Neural cell (in vitro differentiated cells): ENCODE measurements around the gene OTUB1.

Experiments
- EZH2 ChIP-seq: fragments of 200-600, 300-800 bp; shearing (Covaris generic), sonication (generic); IDR thresholded peaks from 2 replicates; pipeline ENCODE4 v1.6.1; 2014; ENCODE audit warnings: antibody characterized with exemption, low read length, borderline replicate concordance, mild to moderate bottlenecking; ENCODE audit not compliant: insufficient read depth, poor library complexity, severe bottlenecking
- TF ChIP-seq, protein P1 (sequence below): fragments of 450-650 bp; IDR thresholded peaks from 2 replicates; pipeline ENCODE4 v1.5.1; 2014; ENCODE audit warnings: antibody characterized with exemption, mild to moderate bottlenecking, moderate library complexity; ENCODE audit not compliant: poor library complexity, severe bottlenecking

- TF ChIP-seq, protein P1, sequence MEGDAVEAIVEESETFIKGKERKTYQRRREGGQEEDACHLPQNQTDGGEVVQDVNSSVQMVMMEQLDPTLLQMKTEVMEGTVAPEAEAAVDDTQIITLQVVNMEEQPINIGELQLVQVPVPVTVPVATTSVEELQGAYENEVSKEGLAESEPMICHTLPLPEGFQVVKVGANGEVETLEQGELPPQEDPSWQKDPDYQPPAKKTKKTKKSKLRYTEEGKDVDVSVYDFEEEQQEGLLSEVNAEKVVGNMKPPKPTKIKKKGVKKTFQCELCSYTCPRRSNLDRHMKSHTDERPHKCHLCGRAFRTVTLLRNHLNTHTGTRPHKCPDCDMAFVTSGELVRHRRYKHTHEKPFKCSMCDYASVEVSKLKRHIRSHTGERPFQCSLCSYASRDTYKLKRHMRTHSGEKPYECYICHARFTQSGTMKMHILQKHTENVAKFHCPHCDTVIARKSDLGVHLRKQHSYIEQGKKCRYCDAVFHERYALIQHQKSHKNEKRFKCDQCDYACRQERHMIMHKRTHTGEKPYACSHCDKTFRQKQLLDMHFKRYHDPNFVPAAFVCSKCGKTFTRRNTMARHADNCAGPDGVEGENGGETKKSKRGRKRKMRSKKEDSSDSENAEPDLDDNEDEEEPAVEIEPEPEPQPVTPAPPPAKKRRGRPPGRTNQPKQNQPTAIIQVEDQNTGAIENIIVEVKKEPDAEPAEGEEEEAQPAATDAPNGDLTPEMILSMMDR, result no peak
- TF ChIP-seq EZH2, result no peak
Measured at GRCh38 chr11:63978551-63979239, 7.5 kb upstream of the OTUB1 start.
